Jurkat, Clone E6-1 (cell line): ENCODE data around the gene PAGE2B. TPM values are rescaled to one million over a fixed set of nuclear protein-coding genes. Genes with fewer than 3 reads are reported as not detected.
A peak's percentile ranks its signal among the peaks of the same experiment; 100 is the strongest.
"Not testable (repeated sequence)": the region's sequence is repeated elsewhere in the genome, so short reads cannot be mapped to it uniquely, and the experiment has no call there.

Source experiments
- DNase-seq: peaks from one replicate; pipeline ENCODE4 v3.0.0-alpha.2; 2011; ENCODE audit warnings: low read depth, low spot score
- H3K4me3 ChIP-seq: 2 replicates; pipeline ENCODE4 v1.5.1; 2011; ENCODE audit warnings: mild to moderate bottlenecking, low read length, control low read depth, moderate library complexity
- polyA plus RNA-seq: library from polyadenylated mRNA; unstranded; fragments of >200 nt; gene quantifications from one replicate; pipeline ENCODE4 v1.2.1, GENCODE V29; 2012; ENCODE audit warnings: missing spikeins; ENCODE audit not compliant: insufficient read length, insufficient read depth

PAGE2B gene, protein sequence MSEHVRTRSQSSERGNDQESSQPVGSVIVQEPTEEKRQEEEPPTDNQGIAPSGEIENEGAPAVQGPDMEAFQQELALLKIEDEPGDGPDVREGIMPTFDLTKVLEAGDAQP
- not detected for polyA plus RNA-seq

DNA sequence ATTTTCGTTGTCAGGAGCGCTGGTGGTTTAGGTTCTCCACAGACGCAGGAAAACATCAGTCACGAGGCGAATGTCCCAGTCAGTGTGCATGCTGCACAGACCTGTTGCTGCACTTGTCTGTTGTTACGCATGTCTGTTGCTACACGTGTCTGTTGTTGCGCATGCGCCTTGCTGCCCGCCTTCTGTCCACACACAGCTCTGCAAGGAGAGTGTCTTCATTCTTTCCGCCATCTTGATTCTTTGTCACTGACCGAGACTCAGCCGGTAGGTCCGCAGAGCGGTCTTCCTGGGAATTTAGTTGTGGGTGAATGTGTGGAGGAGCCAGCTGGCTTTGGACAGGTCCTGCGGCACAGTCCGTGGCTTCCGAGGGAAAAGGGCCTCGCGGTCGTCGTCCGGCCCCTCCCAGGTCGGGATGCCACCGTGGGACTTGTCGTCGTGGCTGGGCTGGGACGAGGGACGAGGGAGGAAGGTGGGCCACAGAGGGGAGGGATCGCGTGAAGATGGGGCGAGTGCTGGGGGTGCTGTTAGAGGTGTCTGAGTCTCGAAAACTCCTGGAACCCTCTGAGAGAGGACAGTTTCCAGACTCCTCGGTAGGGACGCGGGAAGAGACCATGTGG lies at the start of gene PAGE2B:
Gene PAGE2B (plus strand): TSS at position 180 of the 617 bp plus-strand sequence. CDS start 1,012 bp downstream, outside the sequence.
- no peak for DNase-seq

DNA sequence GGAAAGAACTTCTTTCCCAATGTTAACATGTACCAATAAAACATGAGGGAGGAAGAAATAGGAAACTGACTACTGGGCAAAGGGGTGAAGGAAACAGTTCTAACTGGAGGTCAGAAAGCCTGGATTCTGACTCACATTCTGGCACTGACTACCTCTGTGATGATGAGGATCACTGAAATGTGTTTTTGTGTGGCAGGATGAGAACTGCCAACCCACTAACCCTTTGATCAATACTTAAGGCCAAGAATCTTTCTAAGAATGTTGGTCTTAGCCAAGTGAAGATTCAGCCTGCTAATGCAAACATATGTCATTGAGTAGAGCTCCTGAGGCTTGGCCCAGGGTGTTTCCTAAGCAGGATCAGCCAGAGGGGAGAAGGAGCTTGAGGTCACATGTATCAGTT lies 48.7 kb upstream of the PAGE2B start:
- no peak for DNase-seq
- no peak overlapping the region for H3K4me3 ChIP-seq

More for the DNA sequence above, at the start of gene PAGE2B:
- no peak within 1 kb of the TSS for H3K4me3 ChIP-seq

DNA sequence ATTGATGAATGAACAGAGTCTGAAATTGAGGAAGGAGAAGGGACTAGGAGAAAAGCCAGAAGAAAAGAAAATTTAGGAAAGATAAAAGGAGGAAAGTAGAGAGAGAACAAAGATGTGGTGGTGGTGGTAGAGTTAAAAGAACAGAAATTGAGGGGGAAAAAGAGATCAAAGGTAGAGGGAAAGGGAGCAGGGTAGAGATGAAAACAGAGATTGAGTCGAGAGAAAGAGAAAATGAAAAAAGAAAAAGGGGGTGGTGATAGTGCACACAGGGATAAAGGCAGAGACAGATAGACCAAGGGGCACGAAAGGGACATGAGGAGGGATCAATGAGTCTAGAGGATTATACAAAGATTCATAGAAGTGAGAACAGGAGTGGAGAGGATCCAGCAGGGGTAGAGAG lies 48.0 kb upstream of the PAGE2B start:
- DNase-seq = no peak
- no peak overlapping the region for H3K4me3 ChIP-seq

DNA sequence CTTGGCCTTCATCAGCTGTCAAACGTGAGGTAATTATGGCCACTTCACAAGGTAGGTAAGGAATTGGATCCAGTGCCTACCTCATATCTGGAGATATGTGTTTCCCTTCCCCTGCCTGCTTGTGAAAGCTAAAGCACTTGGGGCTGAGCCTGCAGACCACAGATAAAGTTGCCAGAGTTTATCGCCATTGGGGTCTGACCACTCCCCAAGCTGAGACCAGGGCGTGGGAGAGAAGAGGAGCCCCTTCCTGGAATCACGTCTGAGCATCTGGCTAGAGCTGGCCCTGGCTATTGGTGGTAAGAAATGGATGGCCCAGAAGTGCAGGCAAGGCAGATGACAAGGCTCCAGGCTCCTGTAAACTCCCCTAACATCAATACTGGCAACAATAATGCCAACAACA lies 46.8 kb upstream of the PAGE2B start:
- no peak for DNase-seq
- H3K4me3 ChIP-seq = no peak overlapping the region

DNA sequence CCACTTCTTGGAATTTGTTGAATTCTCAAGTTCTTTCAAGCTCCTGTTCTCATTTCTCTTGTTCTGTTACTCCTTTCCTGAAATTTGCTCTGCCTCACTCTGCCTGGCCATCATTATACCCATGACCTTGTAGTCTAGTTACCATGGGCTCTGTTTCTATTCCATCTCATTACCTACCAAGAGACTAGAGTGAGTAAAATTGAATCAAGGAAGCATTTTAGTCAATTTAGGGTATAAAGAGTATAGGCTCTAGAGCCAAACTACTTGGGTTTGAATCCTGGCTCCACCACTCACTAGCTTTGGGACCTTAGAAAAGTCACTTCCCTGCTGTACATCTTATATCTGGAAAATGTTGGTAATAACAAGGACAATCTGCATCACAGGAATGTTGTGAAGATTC lies 46.2 kb upstream of the PAGE2B start:
- H3K4me3 ChIP-seq = no peak overlapping the region

DNA sequence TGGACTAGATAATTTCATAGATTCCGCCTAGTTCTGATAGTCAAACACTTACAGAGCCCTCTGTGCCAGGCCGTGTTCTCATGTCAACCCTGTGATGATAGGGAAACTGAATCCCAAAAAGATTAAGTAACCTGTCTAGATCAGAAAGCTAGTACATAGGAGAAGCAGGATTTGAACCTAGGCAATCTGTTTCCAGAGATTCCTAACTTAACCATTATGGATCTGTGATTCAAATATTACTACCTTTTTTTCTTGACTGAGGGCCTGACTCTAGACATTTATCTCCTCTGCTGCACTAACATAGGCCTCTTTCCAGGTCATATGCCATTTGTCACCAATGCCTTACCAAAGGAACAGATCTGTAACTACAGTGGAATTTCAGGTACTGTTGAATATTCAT lies 45.5 kb upstream of the PAGE2B start:
- no peak for DNase-seq
- no peak overlapping the region for H3K4me3 ChIP-seq

More for the DNA sequence above, 46.2 kb upstream of the PAGE2B start:
- no peak for DNase-seq

DNA sequence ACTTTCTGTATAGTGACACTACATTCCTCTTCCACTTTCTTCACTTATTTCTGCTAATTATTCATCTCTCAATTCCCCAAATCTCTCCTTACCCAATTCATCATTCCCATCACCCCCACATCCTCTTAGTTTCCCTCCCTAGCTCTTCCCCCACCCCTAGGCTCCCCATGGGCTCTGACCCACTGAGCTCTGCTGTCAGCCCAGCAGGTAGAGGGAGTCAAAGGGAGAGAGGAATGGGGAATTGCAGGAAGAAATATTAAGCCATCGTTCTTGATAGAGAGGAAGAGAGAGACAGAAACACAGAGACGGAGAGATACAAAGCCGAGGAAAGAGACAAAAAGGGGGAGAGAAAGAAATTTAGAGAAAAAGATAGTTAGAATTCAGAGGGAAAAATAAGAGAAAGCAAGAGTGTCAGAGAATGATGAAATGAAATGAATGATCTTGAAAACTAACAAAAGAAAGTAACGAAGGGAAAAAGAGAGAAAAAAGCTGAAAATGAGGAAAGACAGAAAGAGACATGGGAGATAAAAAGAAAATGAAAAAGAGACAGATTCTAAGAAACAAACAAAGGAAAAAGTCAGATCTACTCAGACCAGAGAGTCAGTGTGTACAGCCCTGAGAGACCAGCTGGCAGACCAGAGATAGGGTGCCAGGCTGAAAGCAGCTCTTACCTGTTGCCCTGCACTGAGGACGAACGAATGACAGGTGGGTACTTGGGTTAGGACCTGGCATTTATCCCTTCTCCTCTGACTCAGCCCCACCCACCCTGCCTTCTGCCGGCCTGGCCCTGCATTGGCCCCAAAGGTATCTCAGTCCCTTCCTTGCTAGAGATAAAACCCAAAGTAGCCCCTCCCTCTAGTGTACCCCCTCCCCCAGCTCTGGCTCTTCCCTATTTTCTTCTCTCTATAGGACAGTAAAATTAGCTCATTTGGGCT lies 44.3 kb upstream of the PAGE2B start, which contains the start of gene ALAS2:
Gene ALAS2 (minus strand): TSS at position 707 of the 935 bp plus-strand sequence. CDS start 4,977 bp downstream, outside the sequence.
- no peak for DNase-seq
- no peak within 1 kb of the TSS for H3K4me3 ChIP-seq

DNA sequence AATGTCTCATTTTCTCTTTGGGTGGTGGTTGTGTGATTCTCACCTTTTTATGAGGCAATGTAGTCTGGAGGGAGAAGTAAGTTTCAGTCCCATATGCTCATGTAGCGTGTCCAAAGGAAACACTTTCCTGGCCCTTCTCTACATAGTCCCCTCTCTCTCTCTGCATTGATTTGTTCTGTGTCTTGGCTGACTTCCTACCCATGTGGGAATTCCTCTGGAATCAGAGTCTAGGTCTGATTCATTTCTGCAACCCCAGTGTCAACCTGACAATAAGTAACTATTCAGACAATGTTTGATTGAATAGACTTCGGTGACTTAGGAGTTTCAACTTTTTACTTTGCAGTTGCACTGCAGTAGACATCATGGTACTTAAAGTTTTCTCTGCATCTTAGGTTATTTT lies 41.4 kb upstream of the PAGE2B start:
- no peak for DNase-seq
- H3K4me3 ChIP-seq = no peak overlapping the region

DNA sequence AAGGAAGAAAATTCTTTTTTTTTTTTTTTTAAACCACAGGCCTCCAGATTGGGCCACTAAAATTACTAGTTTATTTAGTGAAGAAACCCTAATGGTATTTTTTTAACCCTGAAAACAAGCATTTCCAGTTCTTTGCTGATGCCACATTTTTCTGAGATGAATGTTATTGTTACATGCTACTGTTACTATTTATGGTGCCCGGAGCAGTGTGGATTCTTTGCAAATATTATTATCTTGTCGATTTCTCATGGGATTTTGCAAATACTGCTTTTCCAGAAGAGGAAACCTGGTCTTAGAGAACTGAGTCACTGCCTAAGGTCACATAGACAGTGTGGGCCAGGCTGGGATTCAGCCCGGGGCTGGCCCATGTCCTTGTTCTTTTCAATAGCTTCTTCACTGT lies 35.4 kb upstream of the PAGE2B start:
- DNase-seq = no peak
- H3K4me3 ChIP-seq = no peak overlapping the region

DNA sequence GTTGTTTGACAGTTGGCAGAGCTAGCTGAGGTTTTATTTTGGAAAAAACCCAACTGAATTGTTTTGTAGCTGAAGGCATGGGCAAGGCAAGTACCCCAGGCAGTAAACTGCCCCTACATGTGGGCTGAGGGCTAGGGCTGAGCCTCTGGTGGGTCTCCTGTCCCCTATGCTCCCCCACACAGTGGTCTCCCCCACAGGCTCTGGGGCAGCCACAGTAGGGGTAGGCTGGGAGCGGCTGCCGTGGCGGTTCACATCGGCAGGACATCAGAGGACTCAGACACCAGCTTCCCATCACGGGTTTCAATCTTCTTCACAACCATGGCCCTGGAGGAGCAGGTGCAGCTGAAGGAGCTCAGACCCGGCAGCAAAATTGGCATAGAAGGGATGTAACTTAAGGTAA lies 33.3 kb upstream of the PAGE2B start:
- no peak overlapping the region for H3K4me3 ChIP-seq
- no peak for DNase-seq

DNA sequence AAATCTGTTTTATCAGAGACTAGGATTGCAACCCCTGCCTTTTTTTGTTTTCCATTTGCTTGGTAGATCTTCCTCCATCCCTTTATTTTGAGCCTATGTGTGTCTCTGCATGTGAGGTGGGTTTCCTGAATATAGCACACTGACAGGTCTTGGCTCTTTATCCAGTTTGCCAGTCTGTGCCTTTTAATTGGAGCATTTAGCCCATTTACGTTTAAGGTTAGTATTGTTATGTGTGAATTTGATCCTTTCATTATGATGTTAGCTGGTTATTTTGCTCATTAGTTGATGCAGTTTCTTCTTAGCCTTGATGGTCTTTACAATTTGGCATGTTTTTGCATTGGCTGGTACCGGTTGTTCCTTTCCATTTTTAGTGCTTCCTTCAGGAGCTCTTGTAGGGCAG lies 24.2 kb upstream of the PAGE2B start:
- DNase-seq, H3K4me3 ChIP-seq: not testable (repeated sequence)

DNA sequence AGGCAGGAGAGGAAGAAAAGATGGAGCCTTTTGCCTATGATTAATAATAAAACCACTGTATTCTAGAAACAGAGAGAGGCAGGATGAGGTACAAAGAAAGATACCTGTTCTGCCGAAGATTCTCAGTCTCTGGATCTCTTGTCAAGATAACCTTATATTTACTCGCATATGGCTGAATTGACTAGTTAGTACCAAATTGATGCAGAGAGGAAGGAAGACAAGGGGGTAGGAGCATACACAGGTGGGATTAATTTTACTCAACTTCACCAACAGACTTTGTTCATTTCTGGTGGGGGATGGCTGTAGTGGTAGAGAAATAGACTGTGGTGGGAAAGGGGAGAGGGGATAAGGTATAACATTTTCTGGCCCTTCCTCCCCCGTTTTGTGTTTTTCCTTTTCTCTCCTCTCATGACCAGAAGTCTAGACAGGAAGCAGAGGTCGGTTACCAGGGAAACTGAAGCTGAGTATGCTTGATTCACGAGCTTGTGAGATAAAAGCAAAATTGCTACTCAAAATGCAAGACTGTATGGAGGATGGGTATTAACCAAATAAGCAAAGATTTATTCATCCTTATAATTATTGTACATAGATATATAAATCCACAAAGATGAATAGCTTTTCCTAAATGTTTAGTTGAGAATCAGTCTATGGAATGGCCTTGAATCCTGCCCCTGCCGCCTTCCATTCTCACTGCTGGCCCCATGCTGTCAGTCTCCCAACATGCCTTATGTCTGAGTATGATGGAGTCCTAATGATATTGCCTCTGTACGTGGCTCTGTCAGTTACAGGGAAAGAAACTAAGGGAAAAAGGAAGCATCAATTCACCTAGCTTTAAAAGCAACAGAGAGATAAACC lies 17.8 kb upstream of the PAGE2B start:
- DNase-seq = peak; percentile 16
- no peak overlapping the region for H3K4me3 ChIP-seq

DNA sequence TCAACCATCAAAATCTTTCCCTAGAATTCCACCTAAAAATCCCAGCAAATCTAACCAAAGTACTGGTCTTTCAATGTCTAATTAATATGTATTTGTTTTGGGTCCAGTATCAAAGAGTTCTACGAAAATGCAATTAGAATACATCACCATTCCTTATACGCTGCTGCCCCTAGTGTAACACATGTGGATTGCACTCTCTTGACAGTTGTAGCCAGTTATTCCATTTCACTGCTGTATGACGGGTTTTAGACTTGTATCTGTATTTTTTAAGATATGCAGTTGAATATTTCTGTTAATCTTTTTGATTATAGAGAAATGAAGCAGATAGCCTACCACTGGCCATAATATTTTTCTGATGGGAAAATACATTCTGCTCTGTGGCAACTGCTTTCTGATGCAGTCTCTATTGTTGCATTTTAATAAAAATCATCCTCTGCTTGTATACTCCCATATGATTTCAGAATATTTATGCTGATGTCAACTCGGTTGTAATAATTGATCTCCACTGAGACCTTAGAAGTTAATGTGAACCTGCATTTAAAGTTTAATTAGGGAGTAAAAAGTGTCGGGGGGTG lies 17.1 kb upstream of the PAGE2B start:
- H3K4me3 ChIP-seq = no peak overlapping the region
- DNase-seq = peak; percentile 15

DNA sequence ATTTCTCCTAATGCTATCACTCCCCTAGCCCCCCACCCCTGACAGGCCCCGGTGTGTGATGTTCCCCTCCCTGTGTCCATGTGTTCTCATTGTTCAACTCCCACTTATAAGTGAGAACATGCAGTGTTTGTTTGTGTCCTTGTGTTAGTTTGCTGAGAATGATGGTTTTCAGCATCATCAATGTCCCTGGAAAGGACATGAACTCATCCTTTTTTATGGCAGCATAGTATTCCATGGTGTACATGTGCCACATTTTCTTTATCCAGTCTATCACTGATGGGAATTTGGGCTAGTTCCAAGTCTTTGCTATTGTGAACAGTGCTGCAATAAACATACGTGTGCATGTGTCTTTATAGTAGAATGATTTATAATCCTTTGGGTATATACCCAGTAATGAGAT lies 7.7 kb upstream of the PAGE2B start:
- DNase-seq = not testable (repeated sequence)

DNA sequence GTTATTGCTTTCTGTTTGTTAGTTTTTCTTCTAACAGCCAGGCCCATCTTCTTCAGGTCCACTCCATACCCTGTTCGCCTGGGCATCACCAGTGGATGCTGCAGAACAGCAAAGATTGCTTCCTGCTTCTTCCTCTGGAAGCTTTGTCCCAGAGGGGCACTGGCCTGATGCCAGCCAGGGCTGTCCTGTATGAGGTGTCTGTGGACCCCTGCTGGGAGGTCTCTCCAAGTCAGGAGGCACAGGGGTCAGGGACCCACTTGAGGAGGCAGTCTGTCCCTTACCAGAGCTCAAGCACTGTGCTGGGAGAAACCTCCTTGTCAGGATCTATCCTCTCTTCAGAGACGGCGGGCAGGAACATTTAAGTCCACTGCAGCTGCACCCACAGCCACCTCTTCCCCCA lies 2.5 kb upstream of the PAGE2B start:
- no peak overlapping the region for H3K4me3 ChIP-seq
- no peak for DNase-seq

More for the DNA sequence above, 7.7 kb upstream of the PAGE2B start:
- not testable (repeated sequence) for H3K4me3 ChIP-seq

DNA sequence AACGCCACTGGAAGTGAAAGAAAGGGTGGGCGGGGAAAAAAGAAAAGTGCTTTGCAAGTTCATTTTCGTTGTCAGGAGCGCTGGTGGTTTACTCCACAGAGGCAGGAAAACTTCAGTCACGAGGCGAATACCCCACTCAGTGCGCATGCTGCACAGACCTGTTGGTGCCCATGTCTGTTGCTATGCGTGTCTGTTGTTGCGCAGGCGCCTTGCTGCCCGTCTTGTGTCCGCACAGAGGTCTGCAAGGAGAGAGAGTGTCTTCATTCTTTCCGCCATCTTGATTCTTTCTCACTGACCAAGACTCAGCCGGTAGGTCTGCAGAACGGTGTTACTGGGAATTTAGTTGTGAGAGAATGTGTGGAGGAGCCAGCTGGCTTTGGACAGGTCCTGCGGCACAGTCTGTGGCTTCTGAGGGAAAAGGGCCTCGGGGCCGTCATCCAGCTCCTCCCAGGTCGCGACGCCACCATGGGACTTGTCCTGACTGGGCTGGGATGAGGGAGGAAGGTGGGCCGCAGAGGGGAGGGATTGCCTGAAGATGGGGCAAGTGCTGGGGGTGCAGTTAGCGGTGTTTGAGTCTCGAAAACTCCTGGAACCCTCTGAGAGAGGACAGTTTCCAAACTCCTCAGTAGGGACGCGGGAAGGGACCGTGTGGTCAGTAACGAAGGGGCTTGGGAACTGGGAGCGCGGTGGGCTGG lies 14.1 kb downstream of the PAGE2B start, which contains the start of gene PAGE2:
Gene PAGE2 (plus strand): TSS at position 224 of the 695 bp plus-strand sequence. CDS start 1,003 bp downstream, outside the sequence.
- no peak for DNase-seq
- no peak within 1 kb of the TSS for H3K4me3 ChIP-seq

DNA sequence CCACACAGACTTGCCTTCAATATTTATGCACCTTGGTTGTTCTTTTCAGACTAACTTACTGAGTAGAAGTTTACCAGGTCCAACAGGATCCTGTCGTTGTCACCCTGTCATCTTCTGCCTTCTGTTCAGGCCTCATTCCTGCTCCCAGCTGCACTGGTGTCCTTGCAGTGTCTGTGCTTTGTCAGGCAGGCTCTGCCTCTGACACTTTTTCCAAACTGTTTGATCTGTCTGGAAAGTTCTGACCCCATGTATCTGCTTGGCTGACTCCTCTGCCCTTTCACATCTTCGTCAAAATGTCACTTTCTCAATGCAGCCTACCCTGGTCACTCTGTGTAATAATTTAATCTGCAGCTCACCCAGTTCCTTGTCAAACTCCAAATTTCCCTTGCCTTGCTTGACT lies 23.9 kb downstream of the PAGE2B start:
- DNase-seq = no peak
- H3K4me3 ChIP-seq = no peak overlapping the region

DNA sequence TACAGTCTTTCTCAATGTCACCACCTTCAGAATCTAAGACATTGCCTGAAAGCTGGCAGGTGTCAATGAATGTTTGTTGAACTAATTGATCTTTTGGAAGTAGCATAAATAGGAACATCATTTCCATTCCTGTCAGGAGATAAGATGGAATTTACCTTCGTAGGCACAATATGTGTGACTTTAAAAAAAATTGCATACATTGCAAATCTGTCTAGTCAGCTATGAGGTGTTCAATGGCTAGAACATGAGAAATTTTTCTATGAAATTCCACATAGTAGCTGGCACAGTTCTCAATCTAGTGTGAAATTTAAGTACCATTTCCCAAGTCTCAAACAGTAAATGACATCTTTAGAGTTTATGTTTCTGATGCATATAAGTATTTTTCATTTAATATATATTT lies 24.3 kb downstream of the PAGE2B start:
- H3K4me3 ChIP-seq = no peak overlapping the region
- no peak for DNase-seq
